Spleen (tissue), 7 donors: ENCODE results near the gene HMGN1.

Source experiments
- POLR2A ChIP-seq, 3 donors: fragments of 450-650 bp; IDR thresholded peaks; one replicate each; pipeline ENCODE4 v1.5.1; 2017; ENCODE audit warnings: antibody characterized with exemption in 3 of 3, mild to moderate bottlenecking in 1 of 3
- TF ChIP-seq, protein P1 (sequence below), 11 experiments: fragments of 200-600 bp in 7 of 11; fragments of 450-650 bp in 4 of 11; sonication (generic) in 4 of 11; IDR thresholded peaks in 8 of 11; conservative IDR thresholded peaks in 3 of 11; 1 replicate in 7 of 11; 2 replicates in 4 of 11; pipeline versions ENCODE4 v1.4.0 to v1.8.0; 2016 to 2021; ENCODE audit warnings: antibody characterized with exemption in 11 of 11, inconsistent platforms in 4 of 11, mild to moderate bottlenecking in 1 of 11
- donor health status: DM: no; HTN: no; CAD: no; lungs with moderate emphysema.
- donor health status: DM: no; HTN: no; CAD: no.
- donor health status: DM: no; HTN: no; CAD: no.

- no peak for TF ChIP-seq POLR2A (IDR thresholded peaks at IDR 0.05)
- TF ChIP-seq, protein P1, sequence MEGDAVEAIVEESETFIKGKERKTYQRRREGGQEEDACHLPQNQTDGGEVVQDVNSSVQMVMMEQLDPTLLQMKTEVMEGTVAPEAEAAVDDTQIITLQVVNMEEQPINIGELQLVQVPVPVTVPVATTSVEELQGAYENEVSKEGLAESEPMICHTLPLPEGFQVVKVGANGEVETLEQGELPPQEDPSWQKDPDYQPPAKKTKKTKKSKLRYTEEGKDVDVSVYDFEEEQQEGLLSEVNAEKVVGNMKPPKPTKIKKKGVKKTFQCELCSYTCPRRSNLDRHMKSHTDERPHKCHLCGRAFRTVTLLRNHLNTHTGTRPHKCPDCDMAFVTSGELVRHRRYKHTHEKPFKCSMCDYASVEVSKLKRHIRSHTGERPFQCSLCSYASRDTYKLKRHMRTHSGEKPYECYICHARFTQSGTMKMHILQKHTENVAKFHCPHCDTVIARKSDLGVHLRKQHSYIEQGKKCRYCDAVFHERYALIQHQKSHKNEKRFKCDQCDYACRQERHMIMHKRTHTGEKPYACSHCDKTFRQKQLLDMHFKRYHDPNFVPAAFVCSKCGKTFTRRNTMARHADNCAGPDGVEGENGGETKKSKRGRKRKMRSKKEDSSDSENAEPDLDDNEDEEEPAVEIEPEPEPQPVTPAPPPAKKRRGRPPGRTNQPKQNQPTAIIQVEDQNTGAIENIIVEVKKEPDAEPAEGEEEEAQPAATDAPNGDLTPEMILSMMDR (IDR thresholded peaks at IDR 0.05 in 8 of 11, conservative IDR thresholded peaks at IDR 0.05 in 3 of 11): no peak
Observed at GRCh38 chr21:39392981-39393380, 44.1 kb upstream of the HMGN1 start.
